GM12864 (cell line): ENCODE results near the gene SLC27A2.
"Not testable (repeated sequence)": the region's sequence is repeated elsewhere in the genome, so short reads cannot be mapped to it uniquely, and the experiment has no call there.

Experiments
- DNase-seq: peaks from one replicate; pipeline ENCODE4 v3.0.0-alpha.2; 2011; ENCODE audit warnings: low read depth
- H3K4me3 ChIP-seq: 2 replicates; pipeline ENCODE4 v1.5.1; 2011; ENCODE audit warnings: mild to moderate bottlenecking, low read depth, low read length, control low read depth
- TF ChIP-seq, protein P1 (sequence below): IDR thresholded peaks from 2 replicates; pipeline ENCODE4 v1.5.1; 2011; ENCODE audit warnings: low read depth, mild to moderate bottlenecking, moderate library complexity, low read length, control low read depth, inconsistent platforms; ENCODE audit errors: missing control alignments

SLC27A2 gene

GRCh38 chr15:50163719-50164410 is 18.1 kb upstream of the SLC27A2 start:
- TF ChIP-seq, protein P1, sequence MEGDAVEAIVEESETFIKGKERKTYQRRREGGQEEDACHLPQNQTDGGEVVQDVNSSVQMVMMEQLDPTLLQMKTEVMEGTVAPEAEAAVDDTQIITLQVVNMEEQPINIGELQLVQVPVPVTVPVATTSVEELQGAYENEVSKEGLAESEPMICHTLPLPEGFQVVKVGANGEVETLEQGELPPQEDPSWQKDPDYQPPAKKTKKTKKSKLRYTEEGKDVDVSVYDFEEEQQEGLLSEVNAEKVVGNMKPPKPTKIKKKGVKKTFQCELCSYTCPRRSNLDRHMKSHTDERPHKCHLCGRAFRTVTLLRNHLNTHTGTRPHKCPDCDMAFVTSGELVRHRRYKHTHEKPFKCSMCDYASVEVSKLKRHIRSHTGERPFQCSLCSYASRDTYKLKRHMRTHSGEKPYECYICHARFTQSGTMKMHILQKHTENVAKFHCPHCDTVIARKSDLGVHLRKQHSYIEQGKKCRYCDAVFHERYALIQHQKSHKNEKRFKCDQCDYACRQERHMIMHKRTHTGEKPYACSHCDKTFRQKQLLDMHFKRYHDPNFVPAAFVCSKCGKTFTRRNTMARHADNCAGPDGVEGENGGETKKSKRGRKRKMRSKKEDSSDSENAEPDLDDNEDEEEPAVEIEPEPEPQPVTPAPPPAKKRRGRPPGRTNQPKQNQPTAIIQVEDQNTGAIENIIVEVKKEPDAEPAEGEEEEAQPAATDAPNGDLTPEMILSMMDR: no peak
- no peak for DNase-seq
- no peak overlapping the region for H3K4me3 ChIP-seq

DNA sequence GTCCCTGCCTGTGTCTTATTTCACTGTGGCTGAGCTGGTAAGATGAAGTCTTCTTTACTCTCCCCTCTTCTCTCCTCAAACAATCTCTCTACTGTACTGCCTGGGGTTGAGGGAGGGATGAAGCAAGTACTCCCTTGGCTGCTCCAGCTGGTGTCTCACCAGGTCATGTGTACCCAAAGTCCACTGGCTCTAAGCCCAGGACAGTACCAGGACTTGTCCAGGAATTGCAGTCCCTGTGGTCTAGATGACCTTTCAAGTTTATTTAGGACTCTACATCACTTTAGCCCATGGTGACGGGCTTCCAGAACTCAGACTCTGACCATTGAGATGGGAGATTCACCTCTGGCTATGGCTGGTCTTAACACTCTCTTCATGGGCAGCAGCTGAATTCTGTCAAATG is 17.5 kb upstream of the SLC27A2 start:
- TF ChIP-seq, protein P1: no peak
- no peak for DNase-seq
- H3K4me3 ChIP-seq: no peak overlapping the region

DNA sequence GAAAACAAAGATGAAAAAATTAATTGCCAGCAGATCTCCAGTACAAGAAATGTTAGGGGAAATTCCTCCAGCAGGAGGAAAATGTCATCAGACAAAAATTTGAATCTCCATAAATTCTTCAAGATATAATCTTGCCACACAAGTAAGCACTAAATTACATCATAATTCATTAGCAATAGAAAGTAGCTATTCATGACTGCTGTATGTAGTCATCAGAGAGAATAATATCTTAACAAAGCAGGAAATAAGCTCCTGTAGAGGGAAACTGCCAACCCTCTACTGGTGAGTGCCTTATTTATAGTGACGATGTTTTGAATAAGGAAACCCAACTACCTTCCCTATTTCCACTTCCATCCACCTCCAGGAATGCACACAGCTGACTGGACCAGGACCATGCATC is 15.8 kb upstream of the SLC27A2 start:
- TF ChIP-seq, protein P1: no peak
- DNase-seq: no peak
- no peak overlapping the region for H3K4me3 ChIP-seq

DNA sequence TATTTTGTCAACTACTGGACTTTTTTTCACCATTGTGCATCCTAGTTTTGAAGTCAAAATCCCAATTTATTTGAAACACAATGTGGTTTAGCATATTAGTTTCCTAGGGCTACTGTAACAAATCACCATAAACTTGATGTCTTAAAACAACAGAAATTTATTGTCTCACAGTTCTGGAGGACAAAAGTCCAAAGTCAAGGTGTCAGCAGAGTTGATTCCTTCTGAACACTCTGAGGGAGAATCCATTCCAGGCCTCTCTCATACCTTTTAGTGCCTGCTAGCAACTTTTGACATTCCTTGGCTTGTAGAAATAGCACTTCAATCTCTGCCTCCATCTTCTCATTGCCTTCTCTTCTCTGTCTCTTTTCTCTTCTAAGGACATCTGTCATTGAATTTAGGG is 14.9 kb upstream of the SLC27A2 start:
- TF ChIP-seq, protein P1: no peak
- DNase-seq: no peak
- H3K4me3 ChIP-seq: no peak overlapping the region

- DNase-seq: no peak
- H3K4me3 ChIP-seq: no peak overlapping the region
- TF ChIP-seq, protein P1: no peak
Observed at GRCh38 chr15:50168379-50168778, 13.6 kb upstream of the SLC27A2 start.

DNA sequence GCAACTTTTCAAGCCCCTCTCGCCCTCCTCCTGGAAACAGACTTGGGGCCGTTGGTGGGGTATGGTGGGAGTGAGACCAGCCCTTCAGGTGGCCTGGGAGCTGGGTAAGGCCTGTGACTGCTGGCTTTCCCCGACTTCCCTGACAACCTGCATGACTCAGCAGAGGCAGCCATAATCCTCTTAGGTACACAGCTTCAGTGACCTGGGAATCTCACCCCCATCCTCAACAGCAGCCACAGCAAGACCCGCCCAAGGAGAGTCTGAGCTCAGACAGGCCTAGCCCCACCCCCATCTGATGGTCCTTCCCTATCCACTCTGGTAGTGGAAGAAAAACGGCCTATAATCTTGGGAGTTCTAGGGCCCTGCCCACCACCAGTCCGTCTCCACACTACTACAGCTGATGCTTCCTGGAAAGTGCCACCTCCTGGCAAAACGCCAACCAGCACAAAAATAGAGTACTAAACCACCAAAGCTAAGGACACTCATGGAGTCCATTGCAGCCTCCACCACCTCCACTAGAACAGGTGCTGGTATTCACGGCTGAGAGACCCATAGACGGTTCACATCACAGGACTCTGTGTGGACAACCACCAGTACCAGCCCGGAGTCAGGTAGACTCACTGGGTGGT is 13.1 kb upstream of the SLC27A2 start:
- no peak for DNase-seq
- no peak overlapping the region for H3K4me3 ChIP-seq
- TF ChIP-seq, protein P1: no peak

DNA sequence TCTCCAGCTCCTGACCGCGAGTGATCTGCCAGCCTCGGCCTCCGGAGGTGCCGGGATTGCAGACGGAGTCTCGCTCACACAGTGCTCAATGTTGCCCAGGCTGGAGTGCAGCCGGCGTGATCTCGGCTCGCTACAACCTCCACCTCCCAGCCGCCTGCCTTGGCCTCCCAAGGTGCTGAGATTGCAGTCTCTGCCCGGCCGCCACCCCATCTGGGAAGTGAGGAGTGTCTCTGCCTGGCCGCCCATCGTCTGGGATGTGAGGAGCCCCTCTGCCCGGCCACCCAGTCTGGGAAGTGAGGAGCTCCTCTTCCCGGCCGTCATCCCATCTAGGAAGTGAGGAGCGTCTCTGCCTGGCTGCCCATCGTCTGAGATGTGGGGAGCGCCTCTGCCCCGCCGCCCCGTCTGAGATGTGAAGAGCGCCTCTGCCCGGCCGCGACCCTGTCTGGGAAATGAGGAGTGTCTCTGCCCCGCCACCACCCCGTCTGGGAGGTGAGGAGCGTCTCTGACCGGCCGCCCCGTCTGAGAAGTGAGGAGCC is 9.6 kb upstream of the SLC27A2 start:
- not testable (repeated sequence) for H3K4me3 ChIP-seq, DNase-seq
